SHP77 (cell line): ENCODE results near the gene LRP1B.
"Not testable (repeated sequence)": the region's sequence is repeated elsewhere in the genome, so short reads cannot be mapped to it uniquely, and the experiment has no call there.

Experiments
- DNase-seq, 2 experiments: peaks; one replicate each; lab custom pipeline; 2025; lab: John Stamatoyannopoulos, UW

Gene LRP1B

GRCh38 chr2:142100970-142101369 is 29.8 kb downstream of the LRP1B start:
- no peak for DNase-seq

GRCh38 chr2:142100139-142100873 is 30.5 kb downstream of the LRP1B start:
- DNase-seq: no peak

- DNase-seq: no peak
Observed at GRCh38 chr2:142097711-142098110, 33.1 kb downstream of the LRP1B start.

- DNase-seq: no peak
Observed at GRCh38 chr2:142095647-142096046, 35.2 kb downstream of the LRP1B start.

- DNase-seq: no peak
Observed at GRCh38 chr2:142094233-142094632, 36.6 kb downstream of the LRP1B start.

GRCh38 chr2:142088058-142088568 is 42.7 kb downstream of the LRP1B start:
- no peak for DNase-seq

- DNase-seq: not testable (repeated sequence)
Observed at GRCh38 chr2:142087585-142087984, 43.2 kb downstream of the LRP1B start.

GRCh38 chr2:142082368-142082767 is 48.4 kb downstream of the LRP1B start:
- no peak for DNase-seq

- DNase-seq: no peak
Observed at GRCh38 chr2:142076317-142076716, 54.5 kb downstream of the LRP1B start.

- DNase-seq: no peak
Observed at GRCh38 chr2:142075826-142076225, 55.0 kb downstream of the LRP1B start.

GRCh38 chr2:142069251-142069888 is 61.4 kb downstream of the LRP1B start:
- no peak for DNase-seq

GRCh38 chr2:142065700-142066099 is 65.1 kb downstream of the LRP1B start:
- DNase-seq: no peak

GRCh38 chr2:142065156-142065555 is 65.7 kb downstream of the LRP1B start:
- no peak for DNase-seq

GRCh38 chr2:142061733-142062132 is 69.1 kb downstream of the LRP1B start:
- DNase-seq: no peak

- DNase-seq: no peak
Observed at GRCh38 chr2:142058149-142058548, 72.7 kb downstream of the LRP1B start.

GRCh38 chr2:142056784-142057183 is 74.0 kb downstream of the LRP1B start:
- DNase-seq: no peak

- no peak for DNase-seq
Observed at GRCh38 chr2:142052220-142052863, 78.5 kb downstream of the LRP1B start.

- no peak for DNase-seq
Observed at GRCh38 chr2:142048581-142048980, 82.2 kb downstream of the LRP1B start.

GRCh38 chr2:142045641-142046040 is 85.2 kb downstream of the LRP1B start:
- no peak for DNase-seq

- no peak for DNase-seq
Observed at GRCh38 chr2:142044197-142044596, 86.6 kb downstream of the LRP1B start.

GRCh38 chr2:142042536-142043199 is 88.1 kb downstream of the LRP1B start:
- DNase-seq: no peak

- no peak for DNase-seq
Observed at GRCh38 chr2:142041996-142042395, 88.8 kb downstream of the LRP1B start.
